ENCODE measurements around the gene FAM120B. TPM values are rescaled to one million over a fixed set of nuclear protein-coding genes. Genes with fewer than 3 reads are reported as not detected.

FAM120B gene
- total RNA-seq, 4 donors from 2014 or later = 25.0 to 32.8 (median 27.5) TPM

- no peak for TF ChIP-seq CTCF (IDR thresholded peaks at IDR 0.05; ENCODE audit: low read depth)
Observed at GRCh38 chr6:170455335-170455979, 148.9 kb downstream of the FAM120B start.

GRCh38 chr6:170456334-170456733 lies 149.8 kb downstream of the FAM120B start:
- TF ChIP-seq CTCF (IDR thresholded peaks at IDR 0.05; ENCODE audit: low read depth) = no peak

Small RNAs within 50 kb of the gene (small RNA-seq; reads per million reads assigned to genes)
- not detected for gene MIR4644

Other genes starting within 250 kb of the FAM120B start
- gene DLL1, start 15.7 kb upstream of the FAM120B start, total RNA-seq = 10 to 100 TPM in 3 of 4 donors, 1 to 10 TPM in 1; 4.4 to 21.3 (median 13.4) TPM
- 100 to 1,000 TPM; 208 to 291 (median 239) TPM for gene PSMB1, start 246.5 kb downstream of the FAM120B start, total RNA-seq
- 10 to 100 TPM; 11.6 to 18.4 (median 16.0) TPM for gene TBP, start 247.6 kb downstream of the FAM120B start, total RNA-seq

Data from subcutaneous adipose tissue (tissue), 4 donors.